Measurements from ENCODE around the gene PODN.

The PODN gene

GRCh38 chr1:53125122-53125521 lies 63.1 kb downstream of the PODN start:
- DNase-seq (ENCODE audit: low read depth), result no peak
- H3K4me3 ChIP-seq (ENCODE audit: low read depth, low read length), result no peak overlapping the region
- TF ChIP-seq CTCF (IDR thresholded peaks at IDR 0.05; ENCODE audit: control insufficient read depth, extremely low read depth, insufficient read depth), result no peak

- H3K4me3 ChIP-seq (ENCODE audit: low read depth, low read length), result no peak overlapping the region
- no peak for TF ChIP-seq CTCF (IDR thresholded peaks at IDR 0.05; ENCODE audit: control insufficient read depth, extremely low read depth, insufficient read depth)
- no peak for DNase-seq (ENCODE audit: low read depth)
These were observed 63.8 kb downstream of the PODN start for GRCh38 chr1:53125623-53126360.

GRCh38 chr1:53126495-53126894 lies 64.5 kb downstream of the PODN start:
- DNase-seq (ENCODE audit: low read depth), result no peak
- TF ChIP-seq CTCF (IDR thresholded peaks at IDR 0.05; ENCODE audit: control insufficient read depth, extremely low read depth, insufficient read depth), result no peak

GRCh38 chr1:53127546-53127945 lies 65.5 kb downstream of the PODN start:
- no peak for TF ChIP-seq CTCF (IDR thresholded peaks at IDR 0.05; ENCODE audit: control insufficient read depth, extremely low read depth, insufficient read depth)
- H3K4me3 ChIP-seq (ENCODE audit: low read depth, low read length), result no peak overlapping the region
- DNase-seq (ENCODE audit: low read depth), result no peak

More at GRCh38 chr1:53126495-53126894, 64.5 kb downstream of the PODN start:
- no peak overlapping the region for H3K4me3 ChIP-seq (ENCODE audit: low read depth, low read length)

GRCh38 chr1:53128401-53128800 lies 66.4 kb downstream of the PODN start:
- no peak for TF ChIP-seq CTCF (IDR thresholded peaks at IDR 0.05; ENCODE audit: control insufficient read depth, extremely low read depth, insufficient read depth)
- no peak overlapping the region for H3K4me3 ChIP-seq (ENCODE audit: low read depth, low read length)
- DNase-seq (ENCODE audit: low read depth), result no peak

GRCh38 chr1:53129891-53130597 lies 68.0 kb downstream of the PODN start:
- no peak for TF ChIP-seq CTCF (IDR thresholded peaks at IDR 0.05; ENCODE audit: control insufficient read depth, extremely low read depth, insufficient read depth)
- DNase-seq (ENCODE audit: low read depth), result no peak
- H3K4me3 ChIP-seq (ENCODE audit: low read depth, low read length), result no peak overlapping the region

All from LNCaP clone FGC (cell line).